NCI-H1694 (cell line): ENCODE results near the gene PTPN1.
"Not testable (repeated sequence)": the region's sequence is repeated elsewhere in the genome, so short reads cannot be mapped to it uniquely, and the experiment has no call there.

Source experiments
- DNase-seq: peaks from one replicate; lab custom pipeline; 2025; lab: John Stamatoyannopoulos, UW

PTPN1 gene

GRCh38 chr20:50590348-50590664 is 80.1 kb downstream of the PTPN1 start:
- no peak for DNase-seq

DNA sequence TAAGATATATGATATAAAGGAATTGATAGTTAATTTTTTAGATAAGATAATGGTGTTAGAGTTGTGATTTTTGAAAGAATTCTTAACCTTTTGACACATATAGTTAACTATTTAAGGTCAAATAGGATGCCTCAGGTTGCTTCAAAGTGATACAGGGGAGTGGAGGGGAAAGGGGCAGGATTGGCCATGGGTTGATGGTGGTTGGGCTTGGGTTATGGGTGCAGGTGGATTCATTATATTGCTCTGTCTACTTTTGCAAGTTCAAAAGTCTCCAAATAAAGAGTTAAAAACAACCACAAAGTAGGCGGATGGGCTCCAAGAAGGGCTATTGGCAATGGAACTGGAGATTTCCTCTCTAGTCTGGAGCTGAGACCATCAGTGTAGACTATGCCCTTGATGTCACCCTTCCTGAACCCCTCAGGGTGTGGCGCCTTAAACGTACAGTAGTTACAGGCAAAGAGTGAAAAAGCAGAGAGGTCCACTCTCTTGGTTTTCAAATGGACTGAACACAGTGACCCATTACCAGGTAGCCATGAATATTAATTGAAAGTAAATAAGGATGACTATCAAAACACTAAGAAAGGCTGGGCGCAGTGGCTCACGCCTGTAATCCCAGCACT is 81.2 kb downstream of the PTPN1 start:
- DNase-seq: no peak

GRCh38 chr20:50592282-50593004 is 82.3 kb downstream of the PTPN1 start:
- no peak for DNase-seq

GRCh38 chr20:50593005-50593335 is 82.8 kb downstream of the PTPN1 start:
- no peak for DNase-seq

GRCh38 chr20:50594231-50594590 is 84.0 kb downstream of the PTPN1 start:
- DNase-seq: no peak

DNA sequence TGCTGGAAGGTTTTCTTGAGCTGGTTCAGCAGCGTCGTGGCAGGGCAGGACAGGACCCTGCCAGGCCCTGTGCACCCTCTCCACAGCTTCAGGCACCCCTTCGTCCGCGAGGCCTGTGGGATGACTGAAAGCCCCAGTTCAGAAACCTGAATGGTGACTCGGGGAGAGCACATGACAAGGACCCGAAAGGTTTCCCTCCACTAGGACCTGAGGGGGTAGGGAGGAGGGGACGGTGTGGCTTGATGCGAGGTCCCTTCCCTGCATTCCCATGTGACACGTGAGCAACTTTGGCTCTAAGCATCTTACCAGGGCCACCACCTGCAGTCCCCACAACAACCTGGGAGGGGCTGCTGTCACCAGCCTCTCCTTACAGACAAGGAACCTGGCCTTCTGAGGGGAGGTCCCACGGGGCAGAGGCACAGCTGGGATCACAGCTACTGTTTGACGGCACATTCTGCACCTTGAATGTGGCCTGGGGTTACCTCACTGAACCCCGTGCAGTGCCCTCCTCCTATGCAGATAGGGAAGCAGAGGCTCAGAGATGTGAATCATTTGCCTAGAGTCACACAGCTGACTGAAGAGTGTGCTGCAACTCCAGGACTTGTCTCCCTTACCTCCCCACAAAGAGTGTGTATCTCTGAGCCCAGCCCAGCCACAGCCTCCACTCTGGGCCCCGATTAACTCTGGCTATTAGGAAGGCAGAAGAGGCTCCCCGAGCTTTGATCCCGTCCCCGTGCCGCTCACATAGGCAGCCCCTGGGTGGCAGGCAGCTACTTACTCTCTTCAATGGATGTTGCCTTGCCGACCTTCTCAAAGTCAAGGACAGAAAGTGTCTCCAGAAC is 84.6 kb downstream of the PTPN1 start:
- DNase-seq: no peak

DNA sequence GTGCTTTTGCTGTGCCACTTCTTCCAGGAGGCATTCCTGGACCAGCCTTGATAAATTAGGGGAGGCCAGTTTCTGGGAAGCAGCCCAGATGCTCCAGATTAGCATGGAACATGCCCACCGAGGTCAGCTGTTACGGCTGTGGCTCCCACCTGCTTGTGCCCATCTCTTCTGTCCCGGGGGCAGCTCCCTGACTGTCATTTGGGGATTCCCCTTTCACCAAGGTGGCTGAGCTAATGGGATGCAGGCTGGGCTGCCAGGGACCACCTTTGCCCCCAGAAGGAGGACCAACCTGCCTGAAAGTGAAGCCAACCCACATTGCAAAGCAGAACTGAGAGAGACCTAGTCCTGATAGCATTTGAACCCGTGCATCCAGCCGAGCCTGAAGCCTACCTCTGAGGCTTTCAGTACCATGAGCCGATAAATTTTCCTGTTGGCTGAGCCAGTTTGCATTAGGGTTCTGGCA is 85.3 kb downstream of the PTPN1 start:
- no peak for DNase-seq

DNA sequence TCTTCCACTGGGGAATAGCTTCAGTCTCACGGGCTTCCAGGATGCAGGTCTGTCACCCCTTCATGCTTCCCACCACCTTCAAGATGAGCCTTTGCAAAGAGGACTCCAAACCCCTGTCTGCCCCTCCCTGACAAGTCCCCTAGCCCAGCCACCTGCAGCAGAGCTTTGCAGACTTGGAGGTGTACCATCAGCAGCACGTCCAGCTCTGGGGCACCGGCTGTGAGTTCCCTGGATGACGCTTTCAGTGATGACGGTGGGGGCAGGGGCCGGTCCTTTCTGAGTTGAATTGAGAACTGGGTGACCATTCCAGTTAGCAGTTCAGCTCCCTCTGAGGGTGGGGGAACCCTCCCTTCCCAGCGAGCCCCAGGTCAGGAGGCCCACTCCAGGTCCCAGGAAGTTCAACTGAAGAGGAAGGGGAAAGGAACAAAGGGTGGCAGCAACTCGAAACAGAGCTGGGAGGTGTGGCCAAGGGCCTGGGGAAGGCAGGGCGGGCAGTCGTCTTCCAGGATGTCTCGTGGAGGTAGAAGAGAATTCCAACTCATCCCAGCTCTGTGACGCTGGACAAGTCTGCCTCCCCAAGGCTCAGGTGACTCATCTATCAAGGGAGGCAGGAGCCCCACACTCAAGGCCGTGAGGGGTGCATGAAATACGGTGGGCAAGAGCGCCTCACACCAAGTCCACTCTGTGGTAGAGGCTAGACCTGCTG is 86.0 kb downstream of the PTPN1 start:
- no peak for DNase-seq

DNA sequence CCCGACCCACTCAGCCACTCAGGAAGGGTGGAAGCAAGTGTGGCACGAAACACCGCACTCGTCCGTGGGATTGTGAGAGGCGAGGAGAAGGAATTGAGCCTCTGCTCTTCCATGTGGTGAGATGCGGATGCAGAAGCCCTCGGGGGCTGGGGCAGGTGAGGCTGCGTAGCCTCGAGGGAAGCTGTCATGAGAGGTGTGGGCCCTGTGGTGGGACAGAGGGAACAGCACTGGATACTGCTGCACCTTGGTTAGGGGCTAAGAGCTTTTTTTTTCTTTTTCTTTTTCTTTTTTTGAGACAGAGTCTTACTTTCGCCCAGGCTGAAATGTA is 86.5 kb downstream of the PTPN1 start:
- DNase-seq: no peak

DNA sequence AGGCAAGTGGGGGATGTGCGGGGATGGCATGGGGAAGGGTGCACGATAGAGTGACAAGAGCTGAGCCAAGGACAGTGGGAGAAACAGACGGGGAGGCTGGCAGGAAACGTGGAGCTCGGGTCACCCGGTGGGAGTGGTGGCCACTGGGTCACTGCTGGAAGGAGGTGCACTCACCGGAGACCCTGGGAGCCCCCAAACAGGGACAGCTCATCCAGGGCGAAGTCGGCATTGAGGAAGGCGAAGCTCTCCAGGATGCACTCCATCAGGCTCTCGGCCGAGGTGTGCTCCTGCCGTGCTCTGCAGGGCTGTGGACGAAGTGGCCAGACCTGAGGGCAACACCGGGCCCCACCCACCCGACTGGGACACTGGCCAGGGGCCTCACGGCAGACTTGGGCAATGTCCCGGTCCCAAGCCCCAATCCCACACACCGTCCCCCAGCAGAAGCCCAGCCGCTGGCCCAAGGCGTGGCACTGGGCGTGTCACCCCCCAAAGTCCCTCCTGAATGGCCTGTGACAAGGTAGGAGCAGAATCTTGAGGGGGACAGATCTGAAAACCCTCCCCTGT is 87.3 kb downstream of the PTPN1 start:
- no peak for DNase-seq

DNA sequence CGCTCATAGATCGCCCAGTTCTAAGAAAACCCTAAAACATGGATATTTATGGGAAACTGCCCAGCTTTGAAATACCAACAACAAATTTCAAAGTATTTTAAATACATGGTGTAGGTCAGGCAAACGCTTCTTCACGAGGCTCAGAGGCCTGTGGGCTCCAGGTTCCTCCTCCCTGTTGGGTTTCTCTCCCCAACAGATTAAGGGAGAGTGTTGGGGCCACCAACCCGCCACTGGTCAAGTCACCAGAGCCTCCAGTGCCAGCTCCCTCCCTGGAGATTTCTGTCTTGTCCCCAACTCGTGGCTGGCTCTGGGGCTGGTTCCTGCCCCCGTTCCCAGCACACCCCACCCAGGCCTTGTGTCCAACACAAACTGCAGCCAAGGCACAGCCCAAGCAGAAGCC is 87.9 kb downstream of the PTPN1 start:
- DNase-seq: no peak

GRCh38 chr20:50598768-50599167 is 88.6 kb downstream of the PTPN1 start:
- not testable (repeated sequence) for DNase-seq

- no peak for DNase-seq
These were observed 90.2 kb downstream of the PTPN1 start for GRCh38 chr20:50600281-50600895.

DNA sequence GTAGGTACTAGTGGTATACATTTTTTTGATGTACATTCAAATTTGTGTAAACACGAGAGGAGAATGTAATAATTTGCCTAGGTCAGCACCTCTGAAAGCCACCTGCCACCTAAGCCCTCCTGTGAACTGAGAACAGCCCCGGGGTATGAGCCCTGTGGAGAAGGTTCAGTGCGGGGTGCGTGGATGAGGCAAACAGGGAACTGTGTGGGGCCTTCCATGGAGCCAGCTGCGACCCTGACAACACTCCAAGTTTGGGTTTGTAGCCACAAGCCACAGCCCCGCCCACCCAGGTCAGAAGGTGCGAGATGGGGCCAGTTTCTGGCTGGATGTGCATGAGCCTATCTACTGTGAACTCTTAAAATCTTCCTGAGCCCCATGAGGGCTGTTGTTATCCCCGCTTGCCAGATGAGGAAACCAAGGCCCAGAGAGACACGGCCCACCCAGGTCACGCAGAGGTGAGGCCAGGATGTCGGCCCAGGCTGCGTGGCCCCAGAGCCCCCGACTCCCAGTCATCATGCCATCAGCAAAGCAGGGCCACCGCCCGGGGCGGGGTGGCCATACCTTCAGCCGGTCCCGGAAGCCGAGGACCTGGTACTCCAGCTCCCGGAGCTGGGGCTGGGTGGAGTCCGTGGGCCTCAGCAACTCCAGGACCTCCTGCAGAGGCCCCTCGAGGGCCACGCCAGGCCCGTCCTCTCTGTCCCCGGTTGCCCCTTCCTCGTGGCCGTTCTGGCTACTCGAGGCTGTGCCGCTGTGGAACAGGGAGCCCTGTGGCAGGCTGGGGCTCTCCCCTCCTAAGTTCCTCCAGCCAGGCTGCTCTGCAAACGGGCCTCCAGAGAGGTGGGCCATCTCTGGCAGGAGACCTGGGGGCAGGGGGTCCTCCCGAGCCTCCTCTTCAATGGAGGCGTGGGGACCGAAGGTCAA is 91.6 kb downstream of the PTPN1 start:
- no peak for DNase-seq

- DNase-seq: no peak
These were observed 92.4 kb downstream of the PTPN1 start for GRCh38 chr20:50602432-50603088.

- DNase-seq: no peak
These were observed 94.3 kb downstream of the PTPN1 start for GRCh38 chr20:50604451-50604850.

- no peak for DNase-seq
These were observed 95.0 kb downstream of the PTPN1 start for GRCh38 chr20:50605136-50605535.

- DNase-seq: no peak
These were observed 97.3 kb downstream of the PTPN1 start for GRCh38 chr20:50607436-50607835.

DNA sequence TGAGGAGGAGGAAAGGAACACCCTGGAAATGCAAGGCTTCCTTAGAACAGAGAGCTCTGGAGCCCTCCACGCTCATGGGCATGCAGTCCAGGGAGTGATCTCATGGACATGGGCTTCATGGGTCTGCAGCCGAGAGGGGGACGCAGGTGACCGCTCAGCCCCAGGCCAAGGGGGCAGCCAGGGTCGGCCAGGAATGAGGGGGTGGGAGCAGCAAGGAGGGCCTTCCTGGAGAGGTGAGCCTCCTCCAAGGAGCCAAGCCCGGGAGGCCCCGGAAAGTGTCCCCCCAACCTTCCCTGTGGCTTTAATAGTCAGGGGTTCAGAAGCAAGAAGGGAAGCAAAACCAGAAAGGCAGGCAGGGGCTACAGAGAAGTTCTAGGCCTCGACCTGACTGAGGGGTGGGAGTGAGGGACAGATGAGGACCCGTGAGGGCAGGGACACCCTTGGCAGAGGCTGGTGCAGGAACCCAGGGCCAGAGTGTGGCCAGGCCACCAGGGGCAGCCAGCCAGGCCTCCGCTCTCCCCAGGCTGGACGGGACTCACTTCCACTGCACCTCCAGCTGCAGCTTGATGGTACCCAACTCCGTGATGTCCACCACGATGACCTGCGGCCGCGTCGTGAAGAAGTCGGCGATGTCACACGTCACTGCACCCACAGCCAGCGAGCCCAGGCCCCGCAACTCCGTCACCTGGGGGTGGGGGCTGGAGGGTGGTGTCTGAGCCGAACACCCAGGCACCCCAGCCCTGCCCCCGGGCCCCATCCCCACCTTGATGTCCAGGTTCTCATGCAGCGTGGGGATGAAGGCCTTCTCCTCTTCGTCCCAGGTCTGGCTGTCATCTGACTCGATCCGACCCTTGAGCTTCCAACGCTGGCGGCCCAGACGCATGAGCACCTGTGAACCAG is 97.9 kb downstream of the PTPN1 start:
- DNase-seq: no peak
